Activated T-cell treated with anti-CD3 and anti-CD28 coated beads for 48 hours (primary cell): ENCODE data around the gene RNF220.

Experiments
- DNase-seq: peaks from one replicate; pipeline ENCODE4 v3.0.0-alpha.2; 2020; ENCODE audit warnings: low read depth

The RNF220 gene

GRCh38 chr1:44523593-44524591 is 118.8 kb downstream of the RNF220 start:
- no peak for DNase-seq

- no peak for DNase-seq
Measured at GRCh38 chr1:44524655-44525500, 119.8 kb downstream of the RNF220 start.

GRCh38 chr1:44526295-44527073 is 121.4 kb downstream of the RNF220 start:
- no peak for DNase-seq

GRCh38 chr1:44531785-44532566 is 126.9 kb downstream of the RNF220 start:
- DNase-seq, result no peak

GRCh38 chr1:44532567-44532944 is 127.5 kb downstream of the RNF220 start:
- DNase-seq, result no peak

GRCh38 chr1:44534771-44535170 is 129.7 kb downstream of the RNF220 start:
- DNase-seq, result no peak

- no peak for DNase-seq
Measured at GRCh38 chr1:44536357-44537209, 131.5 kb downstream of the RNF220 start.

GRCh38 chr1:44537538-44537937 is 132.5 kb downstream of the RNF220 start:
- DNase-seq, result no peak

GRCh38 chr1:44537956-44538355 is 132.9 kb downstream of the RNF220 start:
- DNase-seq, result no peak

GRCh38 chr1:44539991-44540730 is 135.1 kb downstream of the RNF220 start:
- no peak for DNase-seq

- DNase-seq, result no peak
Measured at GRCh38 chr1:44542420-44543063, 137.5 kb downstream of the RNF220 start.

- no peak for DNase-seq
Measured at GRCh38 chr1:44543064-44543744, 138.1 kb downstream of the RNF220 start.

GRCh38 chr1:44543786-44544185 is 138.7 kb downstream of the RNF220 start:
- no peak for DNase-seq

- DNase-seq, result no peak
Measured at GRCh38 chr1:44544960-44545359, 139.9 kb downstream of the RNF220 start.

GRCh38 chr1:44545961-44546360 is 140.9 kb downstream of the RNF220 start:
- no peak for DNase-seq

- no peak for DNase-seq
Measured at GRCh38 chr1:44546403-44547053, 141.5 kb downstream of the RNF220 start.

- DNase-seq, result no peak
Measured at GRCh38 chr1:44547361-44547760, 142.3 kb downstream of the RNF220 start.

- no peak for DNase-seq
Measured at GRCh38 chr1:44547837-44548236, 142.8 kb downstream of the RNF220 start.
